Activated naive CD8-positive, alpha-beta T cell treated with anti-CD3 and anti-CD28 coated beads, Interleukin-2, amount 50 U/mL, for 24 hours (primary cell): ENCODE data around the gene UBE3B.
A peak's percentile ranks its signal among the peaks of the same experiment; 100 is the strongest.

Experiments used
- ATAC-seq: fragments of 150-1000 bp; cut with Tn5 transposase; one replicate; pipeline ENCODE4 v1.10.0; 2021
- DNase-seq: peaks from one replicate; pipeline ENCODE4 v3.0.0; 2021
- H3K27ac Mint-ChIP-seq: one replicate; pipeline ENCODE4 v1.8.0; 2021; ENCODE audit warnings: mild to moderate bottlenecking, mixed read lengths
- H3K27me3 Mint-ChIP-seq: one replicate; pipeline ENCODE4 v1.8.0; 2021; ENCODE audit warnings: mixed read lengths
- H3K36me3 Mint-ChIP-seq: one replicate; pipeline ENCODE4 v1.8.0; 2021; ENCODE audit warnings: low read depth, mixed read lengths
- H3K4me1 Mint-ChIP-seq: one replicate; pipeline ENCODE4 v1.8.0; 2021; ENCODE audit warnings: mixed read lengths
- H3K4me3 Mint-ChIP-seq: one replicate; pipeline ENCODE4 v1.8.0; 2021; ENCODE audit warnings: mild to moderate bottlenecking, moderate library complexity, mixed read lengths
- H3K9me3 Mint-ChIP-seq: one replicate; pipeline ENCODE4 v1.8.0; 2021; ENCODE audit warnings: mixed read lengths

The UBE3B gene

DNA sequence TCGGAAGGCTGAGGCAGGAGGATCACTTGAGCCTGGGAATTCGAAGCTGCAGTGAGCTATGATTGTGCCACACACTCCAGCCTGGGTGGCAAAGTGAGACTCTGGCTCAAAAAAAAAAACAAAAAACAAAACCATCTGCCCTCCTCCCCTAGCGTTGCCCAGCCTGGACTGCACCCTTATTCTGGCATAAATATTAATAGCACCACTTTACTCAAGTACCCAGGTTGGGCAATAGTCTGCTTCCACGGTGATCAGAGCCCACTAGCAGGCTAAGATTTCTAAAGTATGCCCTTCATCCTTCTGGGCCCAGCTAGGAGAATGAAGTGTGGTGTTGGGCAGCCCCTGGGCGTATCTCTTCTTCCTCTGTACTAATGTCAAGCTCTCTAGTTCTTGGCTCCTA, 33.6 kb upstream of the UBE3B start:
- H3K4me1 Mint-ChIP-seq = no peaks in the 10 kb centered on the region
- no peak for DNase-seq
- no peak overlapping the region for H3K4me3 Mint-ChIP-seq
- ATAC-seq = no peak
- H3K36me3 Mint-ChIP-seq = peaks cover 3% of the 10 kb centered on the region
- H3K9me3 Mint-ChIP-seq = no peaks in the 10 kb centered on the region
- H3K27ac Mint-ChIP-seq = no peak overlapping the region
- H3K27me3 Mint-ChIP-seq = no peaks in the 10 kb centered on the region

DNA sequence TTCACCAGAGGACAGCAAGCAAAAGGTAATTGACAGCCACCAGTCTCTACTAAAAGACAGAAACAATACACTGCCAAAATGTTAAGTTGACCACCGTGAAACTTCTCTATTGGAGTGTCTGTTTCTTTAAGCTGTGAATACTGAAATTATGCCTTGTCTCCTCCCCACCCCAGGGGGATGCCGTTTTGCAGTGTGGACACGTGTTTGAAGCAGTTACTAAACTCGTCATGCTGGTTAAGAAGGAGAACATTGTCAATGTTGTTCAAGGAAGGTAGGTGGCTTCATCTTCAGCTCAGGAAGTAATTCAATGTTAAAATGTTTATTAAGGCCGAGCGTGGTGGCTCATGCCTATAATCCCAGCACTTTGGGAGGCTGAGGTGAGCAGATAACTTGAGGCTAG, 33.2 kb upstream of the UBE3B start:
- no peak overlapping the region for H3K27ac Mint-ChIP-seq
- DNase-seq (no peak), ATAC-seq (no peak)
- H3K36me3 Mint-ChIP-seq = peaks cover 7% of the 10 kb centered on the region
- H3K27me3 Mint-ChIP-seq = no peaks in the 10 kb centered on the region
- no peak overlapping the region for H3K4me3 Mint-ChIP-seq
- H3K9me3 Mint-ChIP-seq = no peaks in the 10 kb centered on the region
- H3K4me1 Mint-ChIP-seq = no peaks in the 10 kb centered on the region

DNA sequence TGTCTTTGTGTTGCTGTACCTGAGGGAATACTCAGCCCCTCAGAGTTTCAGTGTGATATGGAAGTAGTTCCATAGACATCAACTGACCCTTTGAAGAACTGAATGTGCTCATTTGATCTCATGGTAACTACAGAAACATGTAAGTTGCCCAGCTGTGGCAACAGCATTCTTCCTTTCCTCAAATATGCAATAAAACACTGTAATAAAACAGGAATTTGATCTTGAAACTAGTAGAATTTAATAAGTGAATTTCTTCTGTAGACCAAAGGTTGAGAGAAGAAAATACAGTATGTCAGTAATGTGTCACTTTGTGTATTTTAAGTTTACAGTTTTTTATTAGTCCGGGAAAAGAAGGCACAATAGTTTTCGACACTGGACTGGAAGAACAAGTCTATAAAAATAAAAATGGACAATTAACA, 32.2 kb upstream of the UBE3B start:
- DNase-seq (no peak), ATAC-seq (no peak)
- no peak overlapping the region for H3K4me3 Mint-ChIP-seq
- H3K27me3 Mint-ChIP-seq = no peaks in the 10 kb centered on the region
- H3K27ac Mint-ChIP-seq = no peak overlapping the region
- no peaks in the 10 kb centered on the region for H3K9me3 Mint-ChIP-seq
- H3K36me3 Mint-ChIP-seq = peaks cover 7% of the 10 kb centered on the region
- H3K4me1 Mint-ChIP-seq = no peaks in the 10 kb centered on the region

DNA sequence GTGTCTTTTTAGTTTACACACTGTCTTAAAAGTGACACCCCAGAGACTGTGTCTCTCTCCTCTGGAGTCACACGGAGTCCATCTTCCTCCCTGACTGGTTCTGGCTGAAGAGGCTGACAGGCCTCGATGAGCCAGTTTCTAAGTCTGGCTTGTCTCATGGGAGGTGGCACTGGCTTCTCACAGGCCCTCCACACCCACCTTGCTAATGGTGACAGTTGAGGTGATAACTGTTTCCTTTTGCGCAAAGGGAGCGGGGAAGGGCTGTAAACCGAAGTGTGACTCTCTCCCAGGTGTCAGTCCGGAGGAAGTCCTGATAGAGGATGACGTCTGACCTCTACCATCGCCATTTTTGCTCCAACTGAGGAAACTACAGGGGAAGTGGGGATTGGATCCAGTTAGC, 30.6 kb upstream of the UBE3B start:
- ATAC-seq = no peak
- peaks cover 7% of the 10 kb centered on the region for H3K36me3 Mint-ChIP-seq
- H3K4me3 Mint-ChIP-seq = no peak overlapping the region
- no peak for DNase-seq
- H3K4me1 Mint-ChIP-seq = no peaks in the 10 kb centered on the region
- no peak overlapping the region for H3K27ac Mint-ChIP-seq
- H3K9me3 Mint-ChIP-seq = no peaks in the 10 kb centered on the region
- H3K27me3 Mint-ChIP-seq = no peaks in the 10 kb centered on the region

DNA sequence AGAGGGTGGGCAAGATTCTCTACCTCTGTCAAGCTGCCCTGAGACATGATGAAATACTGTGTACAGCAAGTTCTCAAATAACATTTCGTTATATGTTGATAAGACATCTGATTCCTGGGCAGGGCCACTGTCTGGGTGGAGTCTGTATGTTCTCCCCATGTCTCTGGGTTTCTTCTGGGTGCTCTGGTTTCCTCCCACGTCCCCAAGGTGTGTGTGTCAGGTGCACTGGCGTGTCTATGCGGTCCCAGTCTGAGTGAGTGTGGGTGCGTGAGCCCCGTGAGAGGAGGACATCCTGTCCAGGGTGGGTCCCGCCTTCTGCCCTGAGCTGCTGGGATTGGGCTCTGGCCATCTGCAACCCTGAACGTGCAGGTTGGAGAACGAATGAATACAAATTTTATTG, 30.0 kb upstream of the UBE3B start:
- Mint-ChIP-seq H3K27ac (no peak overlapping the region), H3K4me1 (no peaks in the 10 kb centered on the region), H3K4me3 (no peak overlapping the region), H3K9me3 (no peaks in the 10 kb centered on the region), H3K36me3 (peaks cover 9% of the 10 kb centered on the region), H3K27me3 (no peaks in the 10 kb centered on the region)
- ATAC-seq (no peak), DNase-seq (no peak)

DNA sequence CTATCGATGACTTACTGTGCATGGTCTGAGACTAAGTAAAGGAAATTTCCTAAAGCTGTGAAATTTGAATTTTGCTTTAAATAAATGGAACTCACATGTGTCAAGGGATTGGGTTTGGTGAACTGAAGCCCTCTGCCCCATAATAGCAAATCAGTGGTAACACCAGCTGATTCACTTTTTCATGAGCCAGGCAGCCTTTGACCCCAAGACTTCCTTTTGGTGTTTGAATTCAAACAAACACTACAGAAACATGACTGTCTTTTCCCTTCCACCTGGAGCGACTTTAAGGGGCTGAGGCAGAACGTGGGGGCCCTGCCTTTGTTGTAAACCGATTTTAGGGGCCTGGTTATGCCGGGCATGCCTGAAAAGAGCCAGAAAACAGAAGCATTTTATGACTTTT, 29.2 kb upstream of the UBE3B start:
- Mint-ChIP-seq H3K27ac (no peak overlapping the region), H3K27me3 (no peaks in the 10 kb centered on the region), H3K4me3 (no peak overlapping the region), H3K9me3 (no peaks in the 10 kb centered on the region), H3K4me1 (no peaks in the 10 kb centered on the region), H3K36me3 (peaks cover 10% of the 10 kb centered on the region)
- no peak for ATAC-seq
- DNase-seq = no peak

DNA sequence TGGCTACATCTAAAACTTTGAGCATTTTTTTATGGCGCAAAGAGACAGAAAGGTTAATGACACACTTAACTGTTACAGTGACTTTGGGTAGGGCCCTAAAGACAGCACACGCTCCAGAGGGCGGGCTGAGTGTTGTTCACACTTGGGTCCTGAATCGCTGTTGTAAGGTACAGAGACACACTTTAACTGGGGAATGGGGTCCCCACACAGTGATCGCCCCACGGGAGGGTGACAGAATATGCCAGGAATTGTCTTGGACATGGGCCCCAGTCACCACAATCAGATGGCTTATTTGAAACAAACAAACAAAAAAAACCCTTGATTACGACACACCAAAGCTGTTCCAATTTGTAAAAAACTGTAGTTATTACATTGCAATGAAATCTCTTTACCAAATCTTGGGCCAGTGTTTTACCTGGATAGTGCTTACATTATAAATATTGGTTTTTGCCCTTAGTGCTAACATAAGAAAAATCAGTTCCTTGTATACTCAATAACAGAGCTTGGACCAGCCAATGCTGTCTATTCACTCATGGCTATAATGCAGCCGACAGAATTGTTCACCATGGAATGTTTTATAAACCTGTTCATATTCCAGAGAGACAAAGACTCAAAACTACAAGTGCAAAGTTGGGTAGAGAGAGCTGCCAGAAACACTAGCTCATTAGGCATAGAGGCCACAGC, 28.6 kb upstream of the UBE3B start:
- ATAC-seq (no peak), DNase-seq (no peak)
- Mint-ChIP-seq H3K4me3 (no peak overlapping the region), H3K4me1 (no peaks in the 10 kb centered on the region), H3K27me3 (no peaks in the 10 kb centered on the region), H3K9me3 (no peaks in the 10 kb centered on the region), H3K27ac (no peak overlapping the region), H3K36me3 (peaks cover 10% of the 10 kb centered on the region)

DNA sequence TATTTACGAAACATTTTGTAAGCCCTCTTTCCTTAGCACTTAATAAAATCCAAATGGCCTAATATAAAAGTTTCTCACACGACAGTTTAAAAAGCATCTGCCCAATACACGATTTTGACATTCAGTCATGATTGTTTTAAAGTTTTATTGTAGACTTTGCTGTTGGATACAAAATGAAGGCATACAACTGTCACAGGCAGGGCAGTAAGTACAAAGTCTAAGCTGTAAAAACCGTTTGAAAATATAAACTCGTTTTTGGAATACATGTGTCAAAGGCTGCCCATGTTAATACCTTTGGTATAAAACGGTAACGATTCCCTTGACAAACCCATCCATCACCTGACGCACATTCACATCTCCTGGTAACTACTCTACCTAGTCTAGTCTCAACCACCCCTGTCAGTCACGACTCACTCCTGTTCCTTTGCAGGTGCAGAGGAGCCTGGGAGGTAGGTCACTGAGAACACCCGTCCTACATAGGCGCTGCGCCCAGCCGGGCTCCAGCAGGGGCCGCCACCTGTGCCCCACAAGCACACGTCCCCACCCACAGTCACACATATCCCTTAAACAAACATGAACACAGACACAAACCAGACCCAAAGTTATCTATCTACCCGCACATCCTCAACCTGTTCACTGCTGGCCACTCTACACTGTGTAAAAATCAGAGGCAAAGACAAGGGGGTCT, 27.4 kb upstream of the UBE3B start:
- Mint-ChIP-seq H3K27me3 (no peaks in the 10 kb centered on the region), H3K4me1 (no peaks in the 10 kb centered on the region), H3K36me3 (peaks cover 16% of the 10 kb centered on the region), H3K27ac (no peak overlapping the region), H3K4me3 (no peak overlapping the region), H3K9me3 (no peaks in the 10 kb centered on the region)
- DNase-seq (no peak), ATAC-seq (no peak)

DNA sequence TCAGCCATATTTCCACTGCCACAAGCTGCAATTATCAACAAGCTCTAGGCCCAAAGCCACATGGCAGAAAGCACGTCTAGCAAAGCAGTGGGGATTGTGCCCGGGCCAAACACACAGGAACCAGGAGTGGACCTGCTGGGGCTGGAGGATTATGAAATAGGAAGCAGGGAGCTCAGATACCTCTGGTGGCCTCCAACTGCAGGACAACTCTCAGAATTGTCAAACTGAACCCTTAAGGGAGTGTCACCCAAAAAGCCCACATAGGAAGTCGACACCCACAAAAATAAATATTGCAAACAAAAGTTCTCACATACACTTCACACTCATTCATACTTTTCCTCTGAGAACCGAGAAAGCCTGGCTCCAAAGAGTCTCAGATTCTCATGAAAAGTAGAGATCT, 26.5 kb upstream of the UBE3B start:
- no peaks in the 10 kb centered on the region for H3K4me1 Mint-ChIP-seq
- H3K9me3 Mint-ChIP-seq = no peaks in the 10 kb centered on the region
- no peaks in the 10 kb centered on the region for H3K27me3 Mint-ChIP-seq
- DNase-seq (no peak), ATAC-seq (no peak)
- H3K36me3 Mint-ChIP-seq = peaks cover 20% of the 10 kb centered on the region
- H3K4me3 Mint-ChIP-seq = no peak overlapping the region
- no peak overlapping the region for H3K27ac Mint-ChIP-seq

DNA sequence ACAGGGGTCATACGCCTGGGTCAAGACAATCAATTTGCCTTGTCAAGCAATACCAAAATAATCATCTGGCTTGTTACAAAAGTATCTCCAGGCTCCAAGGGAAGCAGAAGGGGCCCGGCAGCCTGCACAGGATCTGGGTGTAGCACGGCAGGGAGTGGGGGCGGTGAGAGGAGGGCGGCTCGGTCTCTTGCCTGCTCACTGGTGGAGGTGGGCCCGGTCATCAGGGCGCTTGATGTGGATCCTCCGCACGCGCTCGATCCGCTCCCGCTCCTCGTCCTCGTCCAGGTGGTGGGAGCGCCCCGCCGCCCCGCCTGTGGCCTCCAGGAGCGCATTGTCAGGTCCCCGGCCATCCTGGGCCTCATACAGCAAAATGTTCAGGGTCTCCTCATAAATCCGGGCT, 26.0 kb upstream of the UBE3B start:
- Mint-ChIP-seq H3K27ac (no peak overlapping the region), H3K27me3 (no peaks in the 10 kb centered on the region), H3K9me3 (no peaks in the 10 kb centered on the region), H3K4me1 (no peaks in the 10 kb centered on the region), H3K4me3 (no peak overlapping the region), H3K36me3 (peaks cover 23% of the 10 kb centered on the region)
- no peak for DNase-seq
- no peak for ATAC-seq

DNA sequence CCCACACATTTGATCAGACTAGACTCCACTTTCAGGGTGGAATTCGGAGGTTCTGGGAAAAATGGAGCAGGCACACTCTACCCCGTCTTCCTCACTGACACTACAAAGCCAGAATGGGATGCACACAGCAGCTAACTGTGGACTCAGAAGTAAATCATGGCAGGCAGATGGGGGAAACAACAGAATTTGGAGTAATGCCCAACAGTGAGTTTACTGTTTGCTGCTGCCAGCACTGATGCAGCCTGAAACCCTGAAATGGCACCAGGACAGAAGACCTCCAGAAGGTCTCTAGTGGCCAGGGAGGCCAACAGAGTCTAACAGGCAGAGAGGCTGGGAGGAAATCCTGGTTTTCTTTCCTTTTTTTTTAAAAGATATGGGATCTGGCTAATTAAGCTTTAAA, 24.9 kb upstream of the UBE3B start:
- no peak overlapping the region for H3K27ac Mint-ChIP-seq
- no peaks in the 10 kb centered on the region for H3K27me3 Mint-ChIP-seq
- H3K36me3 Mint-ChIP-seq = peaks cover 31% of the 10 kb centered on the region
- H3K9me3 Mint-ChIP-seq = no peaks in the 10 kb centered on the region
- no peak overlapping the region for H3K4me3 Mint-ChIP-seq
- no peaks in the 10 kb centered on the region for H3K4me1 Mint-ChIP-seq
- ATAC-seq (no peak), DNase-seq (no peak)

DNA sequence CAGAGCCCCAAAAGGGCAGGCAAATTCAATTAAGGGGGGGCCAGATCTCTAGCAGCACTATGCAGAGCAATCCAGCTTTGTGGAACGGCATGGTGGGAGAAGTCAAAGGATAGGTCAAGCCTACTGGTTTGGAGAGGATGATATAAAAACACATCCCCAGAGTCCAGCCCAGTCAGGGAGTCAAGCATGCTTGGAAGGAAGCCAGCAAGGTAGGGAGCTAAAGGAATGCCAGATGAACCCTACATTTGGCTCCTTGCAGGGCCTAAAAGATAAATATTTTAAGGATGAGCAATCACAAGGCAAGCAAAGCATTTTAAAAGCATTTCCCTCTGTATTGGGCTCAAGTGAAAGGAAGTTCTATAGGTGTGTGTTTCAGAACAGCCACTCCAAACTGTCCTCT, 21.7 kb upstream of the UBE3B start:
- Mint-ChIP-seq H3K4me1 (peaks cover 12% of the 10 kb centered on the region), H3K36me3 (peaks cover 30% of the 10 kb centered on the region)

DNA sequence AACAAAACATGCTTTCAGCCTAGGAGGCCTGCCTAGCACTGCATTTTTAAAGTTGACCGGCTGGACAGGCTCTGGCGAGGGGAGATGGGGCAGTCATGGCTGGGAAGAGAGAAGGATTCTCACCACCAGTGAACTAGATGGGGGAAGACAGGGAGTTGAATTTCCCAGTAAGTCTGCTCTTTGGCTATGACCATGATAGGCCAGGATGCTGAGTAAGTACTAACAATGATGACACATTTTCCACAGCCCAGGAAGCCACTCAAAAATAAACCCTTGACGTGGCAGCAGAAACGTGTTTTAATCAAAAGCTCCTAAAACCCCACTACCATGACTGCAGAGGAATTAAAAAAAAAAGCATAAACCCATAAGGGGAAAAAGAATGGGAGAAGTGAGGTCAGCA, 19.3 kb upstream of the UBE3B start:
- Mint-ChIP-seq H3K27ac (peak overlapping the region; percentile 85), H3K9me3 (no peaks in the 10 kb centered on the region), H3K4me1 (peaks cover 26% of the 10 kb centered on the region), H3K36me3 (peaks cover 27% of the 10 kb centered on the region), H3K4me3 (no peak overlapping the region), H3K27me3 (no peaks in the 10 kb centered on the region)
- peak; percentile 26 for ATAC-seq
- no peak for DNase-seq

More for the DNA sequence above, 21.7 kb upstream of the UBE3B start:
- Mint-ChIP-seq H3K27ac (no peak overlapping the region), H3K9me3 (no peaks in the 10 kb centered on the region), H3K4me3 (no peak overlapping the region), H3K27me3 (no peaks in the 10 kb centered on the region)
- DNase-seq (no peak), ATAC-seq (no peak)

DNA sequence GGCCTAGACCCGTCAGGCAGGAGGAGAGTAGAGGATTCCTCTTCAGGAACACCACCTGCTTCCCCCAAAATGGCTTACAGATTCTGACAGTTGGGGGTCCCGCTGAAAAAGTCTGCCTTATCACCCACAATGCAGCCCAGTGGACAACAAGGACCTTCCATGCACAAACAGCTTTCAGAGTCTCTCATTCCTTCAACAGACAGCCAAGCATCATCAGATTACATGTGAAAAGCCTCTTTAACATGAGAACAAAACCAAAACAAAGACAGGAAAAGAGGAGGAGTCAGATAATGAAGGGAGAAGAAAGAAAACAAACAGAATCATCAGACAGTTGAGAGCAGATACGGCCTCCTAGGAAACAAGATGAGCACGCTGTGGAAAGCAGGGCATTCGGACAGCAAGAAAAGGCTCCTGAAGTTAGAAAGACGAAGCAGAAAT, 18.6 kb upstream of the UBE3B start:
- Mint-ChIP-seq H3K27ac (peak overlapping the region; percentile 10), H3K4me3 (no peak overlapping the region), H3K27me3 (no peaks in the 10 kb centered on the region), H3K9me3 (no peaks in the 10 kb centered on the region), H3K36me3 (peaks cover 27% of the 10 kb centered on the region), H3K4me1 (peaks cover 33% of the 10 kb centered on the region)
- DNase-seq = no peak
- no peak for ATAC-seq

DNA sequence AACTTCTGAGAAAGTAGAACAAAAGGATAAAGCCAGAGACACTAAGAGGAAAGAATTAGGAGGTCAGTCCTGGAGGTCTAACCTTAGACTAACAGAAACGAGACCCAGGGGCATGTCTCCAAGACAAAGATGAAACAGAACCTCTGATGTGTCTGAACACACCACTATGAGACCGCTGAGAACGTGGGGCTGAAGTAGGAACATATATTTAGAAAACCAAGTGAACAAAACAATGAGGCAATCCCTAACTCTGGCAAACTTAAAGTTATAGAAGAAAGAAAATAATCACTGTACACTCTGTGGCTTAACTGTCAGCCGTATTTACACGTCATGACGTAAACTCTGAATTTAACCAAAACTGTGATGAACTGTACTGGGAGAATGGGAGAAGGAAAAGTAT, 18.2 kb upstream of the UBE3B start:
- no peaks in the 10 kb centered on the region for H3K27me3 Mint-ChIP-seq
- H3K4me1 Mint-ChIP-seq = peaks cover 37% of the 10 kb centered on the region
- H3K36me3 Mint-ChIP-seq = peaks cover 24% of the 10 kb centered on the region
- no peak for ATAC-seq
- no peaks in the 10 kb centered on the region for H3K9me3 Mint-ChIP-seq
- H3K27ac Mint-ChIP-seq = peak overlapping the region; percentile 10
- no peak for DNase-seq
- no peak overlapping the region for H3K4me3 Mint-ChIP-seq
